Brain microvascular endothelial cell (primary cell): ENCODE data around the gene SYTL1.
A peak's percentile ranks its signal among the peaks of the same experiment; 100 is the strongest.

Source experiments
- DNase-seq: peaks from one replicate; pipeline ENCODE4 v3.0.0-alpha.2; 2020
- H3K27ac ChIP-seq: fragments of 250-450 bp; sonication (Bioruptor Pico); 2 replicates; pipeline ENCODE4 v1.5.1; 2020; ENCODE audit warnings: mild to moderate bottlenecking, moderate library complexity
- H3K27me3 ChIP-seq: fragments of 250-450 bp; sonication (Bioruptor Pico); replicated peaks from 2 replicates; pipeline ENCODE4 v1.5.1; 2020; ENCODE audit warnings: mild to moderate bottlenecking
- H3K36me3 ChIP-seq: fragments of 250-450 bp; sonication (Bioruptor Pico); replicated peaks from 2 replicates; pipeline ENCODE4 v1.5.1; 2020; ENCODE audit warnings: mild to moderate bottlenecking
- H3K4me3 ChIP-seq: 2 replicates; pipeline ENCODE4 v1.5.1; 2011; ENCODE audit warnings: low read depth, mild to moderate bottlenecking, control low read depth, low read length, moderate library complexity
- CTCF ChIP-seq: IDR thresholded peaks from 2 replicates; pipeline ENCODE4 v1.5.1; 2011; ENCODE audit warnings: low read depth, mild to moderate bottlenecking, moderate library complexity, low read length, control low read depth, inconsistent platforms; ENCODE audit errors: missing control alignments
- in situ Hi-C: cut with HindIII; loops from 2 replicates; pipeline ENCODE4 v1.10.0; 2017; ENCODE audit warnings: low sequenced_read_pairs, low pct_ligation_motif_present

Gene SYTL1

GRCh38 chr1:27357281-27358037 lies 15.6 kb downstream of the SYTL1 start:
- H3K27ac ChIP-seq: no peak overlapping the region
- in situ Hi-C loops: no loop called here
- DNase-seq: no peak
- H3K36me3 ChIP-seq: peaks cover 25% of the 10 kb centered on the region
- no peak overlapping the region for H3K4me3 ChIP-seq
- TF ChIP-seq CTCF: peak; percentile 92
- H3K27me3 ChIP-seq: no peaks in the 10 kb centered on the region

GRCh38 chr1:27358038-27358927 lies 16.5 kb downstream of the SYTL1 start:
- Histone ChIP-seq H3K27me3 (no peaks in the 10 kb centered on the region), H3K36me3 (peaks cover 25% of the 10 kb centered on the region), H3K27ac (no peak overlapping the region), H3K4me3 (no peak overlapping the region)
- TF ChIP-seq CTCF: no peak
- no peak for DNase-seq
- in situ Hi-C loops: no loop called here

- DNase-seq: no peak
- Histone ChIP-seq H3K36me3 (peaks cover 25% of the 10 kb centered on the region), H3K27me3 (no peaks in the 10 kb centered on the region), H3K27ac (no peak overlapping the region), H3K4me3 (no peak overlapping the region)
- TF ChIP-seq CTCF: no peak
- in situ Hi-C loops: no loop called here
Observed at GRCh38 chr1:27358928-27359313, 17.1 kb downstream of the SYTL1 start.

- in situ Hi-C loops: no loop called here
- H3K4me3 ChIP-seq: no peak overlapping the region
- no peak for DNase-seq
- TF ChIP-seq CTCF: no peak
- no peak overlapping the region for H3K27ac ChIP-seq
- peaks cover 25% of the 10 kb centered on the region for H3K36me3 ChIP-seq
- H3K27me3 ChIP-seq: no peaks in the 10 kb centered on the region
Observed at GRCh38 chr1:27359822-27360158, 18.0 kb downstream of the SYTL1 start.

GRCh38 chr1:27360159-27361043 lies 18.6 kb downstream of the SYTL1 start:
- peak overlapping the region; percentile 15 for H3K4me3 ChIP-seq
- H3K36me3 ChIP-seq: peaks cover 23% of the 10 kb centered on the region
- no peak overlapping the region for H3K27ac ChIP-seq
- no peaks in the 10 kb centered on the region for H3K27me3 ChIP-seq
- no peak for TF ChIP-seq CTCF
- DNase-seq: no peak
- in situ Hi-C loops: no loop called here
